HEK293T (cell line): ENCODE results near the gene SULT2B1.

Source experiments
- BHLHE40 ChIP-seq: fragments of 450-650 bp; IDR thresholded peaks from 2 replicates; pipeline ENCODE4 v1.6.1; 2016; ENCODE audit warnings: mild to moderate bottlenecking, moderate library complexity, borderline replicate concordance
- ELF4 ChIP-seq: fragments of 450-650 bp; IDR thresholded peaks from 2 replicates; pipeline ENCODE4 v1.6.1; 2017; ENCODE audit warnings: antibody characterized with exemption
- FOXK2 ChIP-seq: fragments of 450-650 bp; IDR thresholded peaks from 2 replicates; pipeline ENCODE4 v1.6.1; 2016; ENCODE audit warnings: mild to moderate bottlenecking
- FOXM1 ChIP-seq: fragments of 450-650 bp; IDR thresholded peaks from 2 replicates; pipeline ENCODE4 v1.6.1; 2017; ENCODE audit warnings: mild to moderate bottlenecking, borderline replicate concordance
- NFRKB ChIP-seq: fragments of 450-650 bp; IDR thresholded peaks from 2 replicates; pipeline ENCODE4 v1.6.1; 2016; ENCODE audit warnings: mild to moderate bottlenecking, moderate library complexity
- SP1 ChIP-seq: fragments of 450-650 bp; IDR thresholded peaks from 2 replicates; pipeline ENCODE4 v1.6.1; 2017
- SUZ12 ChIP-seq: fragments of 450-650 bp; IDR thresholded peaks from 2 replicates; pipeline ENCODE4 v1.6.1; 2016; ENCODE audit warnings: mild to moderate bottlenecking

DNA sequence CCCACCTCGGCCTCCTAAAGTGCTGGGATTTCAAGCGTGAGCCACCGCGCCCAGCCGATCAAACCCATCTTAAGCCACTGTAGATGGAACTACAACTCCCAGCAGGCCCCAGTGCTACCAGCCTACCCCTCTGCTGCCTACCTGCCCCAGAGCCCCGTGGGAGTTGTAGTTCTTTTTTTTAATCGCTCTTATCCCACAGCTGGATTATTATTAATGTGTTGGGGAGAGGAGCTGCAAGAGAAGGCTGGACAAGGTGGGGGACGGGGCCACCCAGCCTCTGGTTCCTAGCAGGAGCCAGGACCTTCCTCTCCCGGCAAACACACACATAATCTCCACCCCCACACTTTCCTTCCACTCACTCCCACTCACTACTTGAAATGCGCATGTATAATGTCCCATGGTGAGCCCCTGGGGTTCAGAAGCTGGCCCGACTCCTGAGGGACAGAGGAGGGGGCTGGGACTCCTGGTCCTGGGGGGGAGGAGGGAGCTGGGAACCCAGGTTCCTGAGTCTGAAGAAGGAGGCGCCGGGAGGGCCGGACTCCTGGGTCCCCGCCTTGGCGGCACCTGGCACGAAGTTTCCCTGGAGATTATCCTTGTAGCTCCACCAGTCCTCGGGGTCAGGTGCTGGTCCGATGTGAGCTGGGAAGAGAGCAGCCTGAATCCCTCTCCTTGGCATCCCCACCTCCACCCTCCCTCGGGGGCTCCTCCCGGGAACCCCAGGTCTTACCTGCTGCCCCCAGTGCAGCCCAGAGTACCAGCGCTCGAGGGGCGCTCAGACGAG is 93.1 kb downstream of the SULT2B1 start:
- TF ChIP-seq ELF4 (no peak), FOXM1 (no peak), NFRKB (no peak), FOXK2 (no peak), SP1 (no peak), SUZ12 (no peak; the same call in 1 of the 2 replicates), BHLHE40 (no peak)
